Right ventricle myocardium inferior (tissue), 1 donor: ENCODE data around the gene NECTIN1. TPM values are rescaled to one million over a fixed set of nuclear protein-coding genes. Genes with fewer than 3 reads are reported as not detected.
"Not testable (repeated sequence)": the region's sequence is repeated elsewhere in the genome, so short reads cannot be mapped to it uniquely, and the experiment has no call there.

Experiments used
- ATAC-seq: fragments of 200-7000 bp; cut with Tn5 transposase; one replicate; pipeline ENCODE4 v1.9.1; 2020; ENCODE audit warnings: mild to moderate bottlenecking, moderate library complexity
- DNase-seq: peaks from one replicate; pipeline ENCODE4 v3.0.0; 2021; ENCODE audit errors: missing footprints
- intact Hi-C: fragments of 100-400 bp; cut with DNase I; formaldehyde crosslinking; loops from one replicate; pipeline ENCODE4 v1.11.0; 2022
- total RNA-seq: library from RNA; stranded (reverse); fragmentation: NEBNext Ultra II Directional; extraction: Animal tissue kit (Norgen Biotek cat#: 25700); gene quantifications from one replicate; pipeline ENCODE4 v1.2.1, GENCODE V29; 2021
- donor health status: DM: no; HTN: yes; CAD: no; lungs with severe emphysema.

Gene NECTIN1
- total RNA-seq, 1 donor from 2014 or later: 20.0 TPM

DNA sequence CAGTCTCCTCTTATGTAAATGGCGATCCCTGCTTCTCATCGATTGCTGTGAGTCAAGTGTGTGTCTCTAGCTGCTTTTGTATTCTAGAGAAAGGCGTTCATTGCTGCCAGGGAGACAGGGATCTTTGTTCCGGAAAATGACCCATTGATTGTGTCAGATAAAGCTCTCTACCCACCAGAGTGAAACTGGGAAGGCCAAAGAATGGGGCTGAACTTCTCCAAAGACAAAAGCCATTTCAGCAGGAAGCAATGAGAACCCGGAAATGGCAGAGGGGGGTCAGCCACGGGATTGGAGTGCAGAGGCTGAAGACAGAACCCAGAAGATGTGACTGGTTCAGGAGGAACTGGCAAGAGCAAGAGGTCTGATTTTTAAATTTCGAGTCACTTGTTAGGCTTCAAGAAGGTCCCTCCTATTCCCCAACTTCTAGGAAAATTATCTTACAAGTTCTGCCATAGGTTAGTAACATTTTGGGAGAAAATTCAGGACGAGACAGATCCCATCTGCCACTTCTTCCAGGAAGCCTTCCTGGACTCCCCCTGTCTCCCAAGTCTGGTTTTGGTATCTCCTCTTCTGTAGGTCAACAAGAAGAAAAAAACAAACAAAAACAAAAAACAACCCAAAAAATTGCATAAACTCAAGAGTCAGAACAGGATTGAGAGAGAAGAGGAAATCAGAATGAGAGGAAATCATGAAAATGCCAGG lies 110.6 kb downstream of the NECTIN1 start:
- intact Hi-C loops: no loop called here
- no peak for DNase-seq
- peak; percentile 42 for ATAC-seq

DNA sequence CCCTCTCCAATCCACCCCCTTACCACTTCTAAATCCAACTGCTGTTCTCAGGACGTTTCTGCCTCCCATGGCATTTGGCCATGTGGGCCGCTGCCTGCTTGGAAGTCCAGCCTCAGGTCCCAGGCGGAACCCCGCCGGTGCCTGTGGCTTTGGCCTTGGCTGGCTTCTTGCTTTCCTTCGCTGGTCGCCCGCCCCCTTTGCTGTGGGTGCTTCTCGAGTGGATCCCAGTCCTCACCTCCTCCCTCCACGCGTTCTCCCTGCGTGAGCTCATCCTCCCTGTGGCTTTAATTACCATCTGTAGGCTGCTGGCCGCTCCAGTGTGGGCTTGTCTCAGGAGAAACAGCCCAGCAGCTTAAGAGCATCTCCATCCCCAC lies 111.7 kb downstream of the NECTIN1 start:
- ATAC-seq (no peak), DNase-seq (no peak)
- intact Hi-C loops: no loop called here

DNA sequence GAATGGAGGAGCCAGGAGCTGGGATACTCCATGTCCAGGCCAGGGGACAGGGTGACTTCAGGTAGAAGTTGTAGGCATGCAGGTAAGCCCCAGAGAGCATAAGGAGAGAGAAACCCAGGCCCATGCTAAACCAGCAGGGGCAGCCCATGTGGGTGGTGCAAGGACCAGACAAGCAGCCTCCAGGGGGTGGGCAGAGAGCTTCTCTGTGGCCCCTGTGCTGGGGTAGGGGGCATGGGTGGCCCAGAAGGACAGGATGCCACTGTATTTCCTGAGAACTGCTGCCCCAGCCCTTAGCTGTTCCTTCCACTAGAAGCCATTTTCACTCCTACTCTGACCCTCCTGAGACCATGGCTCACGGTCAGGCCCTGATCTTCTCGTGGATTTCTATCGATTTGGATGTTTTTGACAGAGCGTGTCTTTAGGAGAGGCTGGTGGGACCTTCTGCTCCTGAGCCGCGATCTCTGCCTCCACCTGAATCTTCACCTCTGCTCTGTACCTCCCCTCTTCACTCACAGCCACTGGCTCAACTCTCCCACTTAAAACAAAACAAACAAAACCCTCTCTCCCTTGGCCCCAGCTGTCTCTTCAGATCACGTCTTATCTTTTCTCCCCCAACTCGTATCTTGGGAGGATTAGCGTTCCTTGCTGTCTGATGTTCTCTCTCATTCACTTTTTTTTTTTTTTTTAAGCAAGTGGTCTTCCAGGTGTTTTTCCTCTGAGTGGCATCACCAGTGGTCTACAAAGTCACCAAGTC lies 112.2 kb downstream of the NECTIN1 start:
- DNase-seq (no peak), ATAC-seq (no peak)
- intact Hi-C loops: no loop called here

DNA sequence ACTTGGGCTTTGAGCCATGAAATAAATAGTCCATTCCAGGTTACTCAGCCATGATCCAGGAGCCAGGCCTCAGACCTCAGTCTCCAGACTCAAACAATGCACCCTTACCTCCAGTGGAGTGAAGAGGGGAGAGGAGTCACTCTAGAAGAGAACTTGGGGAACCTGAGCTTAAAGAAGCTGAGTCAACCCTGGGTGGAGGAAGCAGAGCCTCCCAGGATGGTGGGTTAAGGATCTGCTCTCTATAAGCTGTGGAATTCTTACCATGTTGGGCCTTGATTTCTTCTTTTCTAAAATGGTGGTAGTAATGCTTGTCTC lies 113.2 kb downstream of the NECTIN1 start:
- ATAC-seq: no peak
- intact Hi-C loops: no loop called here

DNA sequence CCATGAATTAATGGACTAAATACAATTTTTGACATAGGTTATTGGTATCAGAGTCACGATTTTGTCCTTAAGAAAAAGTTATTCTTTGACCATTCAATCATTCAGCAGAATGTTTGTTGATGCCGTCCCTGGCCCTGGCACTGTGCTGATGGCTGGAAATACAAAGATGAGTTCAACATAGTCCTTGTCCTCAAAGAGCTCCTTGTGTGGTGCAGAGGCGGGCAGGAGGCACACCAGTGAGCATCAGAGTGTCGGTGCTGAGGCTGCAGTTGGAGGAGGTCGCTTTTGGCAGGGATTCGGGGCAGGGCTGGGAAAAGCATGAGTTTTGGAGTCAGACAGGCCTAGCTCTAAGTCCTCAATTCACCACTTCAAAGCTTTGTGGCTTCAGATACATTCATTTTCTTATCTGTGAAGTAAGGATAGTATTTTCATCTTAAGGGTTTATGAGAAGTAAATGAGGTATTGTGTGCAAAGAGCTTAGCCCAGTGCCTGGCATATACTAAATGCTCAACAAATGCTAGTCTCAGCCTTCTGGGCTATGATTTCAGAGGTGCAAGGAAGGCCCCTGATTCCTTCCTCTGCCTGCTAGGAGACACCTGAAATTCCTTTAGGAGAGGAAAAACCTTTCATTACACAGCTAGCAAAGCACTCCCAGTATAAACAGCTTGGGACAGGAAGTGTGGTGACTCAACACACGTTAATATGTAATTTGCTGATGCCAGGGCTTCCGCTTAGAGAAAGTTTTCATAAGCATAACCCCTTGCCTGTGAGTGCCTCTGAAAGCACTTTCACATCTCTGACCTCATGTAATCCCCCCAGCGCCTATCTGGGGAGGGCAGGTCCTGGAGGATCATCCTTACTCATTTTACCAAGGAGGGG lies 113.8 kb downstream of the NECTIN1 start:
- intact Hi-C loops: no loop called here
- DNase-seq (no peak), ATAC-seq (peak; percentile 30)

More for the DNA sequence above, 113.2 kb downstream of the NECTIN1 start:
- DNase-seq: no peak

DNA sequence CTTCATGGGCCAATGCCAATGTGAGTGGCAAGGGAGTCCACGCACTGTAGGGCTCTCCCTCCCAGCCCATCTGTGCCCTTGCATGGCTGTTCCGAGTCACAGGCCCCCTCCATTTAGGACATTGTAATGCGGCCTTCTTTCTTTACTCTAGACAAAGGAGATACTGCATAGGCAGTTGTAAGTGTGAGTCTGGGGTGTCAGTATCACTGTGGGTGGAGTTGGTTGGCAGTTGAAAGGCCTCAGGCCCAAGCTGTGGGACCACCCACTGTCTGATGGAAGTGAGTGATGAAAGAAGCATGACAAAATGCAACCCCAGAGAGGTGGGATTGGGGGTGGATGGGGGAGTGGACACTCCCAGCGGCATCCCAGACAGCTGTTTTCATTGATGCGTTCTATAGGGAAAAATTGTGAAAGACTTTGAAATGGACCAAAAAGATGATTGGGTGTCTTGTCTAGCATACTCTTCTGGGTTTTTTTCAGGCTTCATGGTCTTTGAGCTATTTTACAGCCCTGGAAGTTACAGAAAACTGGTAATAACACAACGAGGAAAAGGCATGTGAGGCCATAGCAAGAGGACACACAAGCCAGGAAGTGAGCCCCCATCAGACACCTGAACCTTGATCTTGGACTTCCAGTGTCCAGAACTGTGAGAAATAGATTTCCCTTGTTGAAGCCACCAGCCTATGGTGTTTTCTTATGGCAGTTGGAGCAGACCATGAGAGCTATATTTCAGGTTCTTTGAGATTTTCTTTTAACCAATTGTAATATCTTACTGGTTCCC lies 114.6 kb downstream of the NECTIN1 start:
- intact Hi-C loops: no loop called here
- DNase-seq (no peak), ATAC-seq (no peak)

DNA sequence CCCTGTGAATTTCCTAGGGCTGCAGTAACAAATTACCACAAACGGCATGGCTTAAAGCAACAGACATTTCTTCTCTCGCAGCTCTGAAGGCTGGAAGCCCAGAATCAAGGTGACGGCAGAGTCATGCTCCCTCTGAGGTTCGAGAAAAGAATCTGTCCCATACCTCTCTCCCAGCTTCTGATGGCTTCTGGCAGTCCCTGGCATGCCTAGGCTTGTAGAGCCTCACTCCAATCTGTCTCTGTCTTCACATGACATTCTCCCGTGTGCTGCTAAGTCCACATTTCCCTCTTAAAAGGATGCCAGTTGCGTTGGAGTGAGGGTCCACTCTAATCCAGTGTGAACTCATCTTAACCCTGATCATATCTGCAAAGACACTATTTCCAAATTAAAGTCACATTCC lies 116.2 kb downstream of the NECTIN1 start:
- ATAC-seq (no peak), DNase-seq (no peak)
- intact Hi-C loops: no loop called here

DNA sequence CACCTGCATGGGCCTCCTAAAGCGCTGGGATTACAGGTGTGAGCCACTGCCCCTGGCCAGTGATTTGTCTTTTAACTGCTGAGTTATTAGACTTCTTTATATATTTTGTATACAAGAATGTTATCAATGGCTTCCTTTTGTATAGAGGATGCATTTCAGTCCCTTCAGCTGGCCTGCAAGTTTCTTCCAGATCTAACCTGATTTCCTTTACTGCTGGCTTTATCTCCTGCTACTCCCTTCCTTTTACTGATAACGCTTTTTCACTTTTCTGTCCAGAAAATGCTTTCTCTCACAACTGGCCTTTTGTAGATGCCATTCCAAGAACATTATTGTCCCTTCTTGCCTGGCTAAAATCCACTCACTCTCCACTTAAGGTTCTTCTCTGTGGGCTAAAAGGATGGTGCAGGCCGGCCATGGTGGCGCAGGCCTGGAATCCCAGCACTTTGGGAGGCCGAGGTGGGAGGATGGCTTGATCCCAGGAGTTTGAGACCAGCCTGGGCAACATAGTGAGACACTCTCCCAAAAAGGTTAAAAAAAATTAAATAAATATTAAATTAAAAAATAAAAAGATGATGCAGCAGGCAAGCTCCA lies 118.1 kb downstream of the NECTIN1 start:
- ATAC-seq: no peak
- intact Hi-C loops: no loop called here
- DNase-seq: no peak

DNA sequence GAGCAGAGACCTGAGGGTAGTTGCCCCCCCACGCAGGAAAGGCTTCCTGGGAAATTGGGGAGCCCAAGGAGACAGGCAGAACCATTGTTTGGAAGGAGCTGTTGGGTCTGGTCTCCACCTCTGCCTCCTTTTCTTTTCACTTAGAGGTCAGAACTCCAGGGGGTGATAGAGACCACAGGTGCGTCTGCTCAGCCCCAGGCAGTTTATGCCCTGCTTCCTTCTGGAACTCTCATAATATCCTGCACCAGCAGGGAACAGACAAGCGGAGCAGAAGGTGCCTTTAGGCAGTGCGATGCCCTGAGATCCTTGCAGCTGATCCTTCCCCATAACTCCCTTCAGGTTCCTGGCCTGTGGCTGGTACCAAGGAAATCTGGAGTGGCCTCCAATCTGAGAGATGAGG lies 120.2 kb downstream of the NECTIN1 start:
- intact Hi-C loops: no loop called here
- ATAC-seq (no peak), DNase-seq (no peak)

DNA sequence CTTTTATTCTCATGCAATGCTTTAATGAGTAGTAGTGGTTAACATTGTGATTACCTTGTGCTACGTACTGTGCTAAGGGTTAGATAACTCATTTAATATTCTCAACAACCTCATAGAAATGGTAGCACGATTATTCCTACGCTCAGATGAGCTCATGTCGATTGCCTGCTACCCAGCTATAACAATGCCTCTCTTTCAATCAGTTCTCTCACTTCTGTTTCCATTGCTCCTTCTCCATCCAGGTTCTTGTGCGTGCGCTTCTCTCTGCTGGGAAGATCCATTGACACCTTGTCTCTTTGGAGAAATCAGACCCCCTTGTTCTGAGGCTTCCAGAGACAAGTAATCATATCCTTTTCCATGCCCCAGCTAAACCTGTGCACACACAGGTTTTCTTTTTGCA lies 120.8 kb downstream of the NECTIN1 start:
- DNase-seq (no peak), ATAC-seq (no peak)
- intact Hi-C loops: no loop called here

DNA sequence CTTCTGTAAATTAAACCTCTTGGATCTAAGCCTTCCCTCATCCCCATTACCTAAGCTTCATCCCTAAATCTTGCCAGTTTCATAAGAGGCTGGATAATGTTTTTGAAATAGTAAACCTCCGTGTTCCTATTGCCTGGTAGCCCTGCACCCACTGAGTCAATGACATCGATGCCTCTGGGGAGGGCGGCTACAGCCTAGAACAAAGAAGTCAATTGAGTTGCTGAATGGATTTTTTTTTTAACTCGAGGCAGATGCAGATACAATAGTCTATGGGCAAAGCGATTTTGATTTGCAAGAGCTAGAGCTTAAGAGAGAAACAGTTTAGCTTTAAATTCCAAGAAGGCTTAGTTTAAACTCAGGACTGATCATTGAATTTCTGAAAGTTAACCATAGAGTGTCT lies 121.3 kb downstream of the NECTIN1 start:
- ATAC-seq (no peak), DNase-seq (no peak)
- intact Hi-C loops: no loop called here

DNA sequence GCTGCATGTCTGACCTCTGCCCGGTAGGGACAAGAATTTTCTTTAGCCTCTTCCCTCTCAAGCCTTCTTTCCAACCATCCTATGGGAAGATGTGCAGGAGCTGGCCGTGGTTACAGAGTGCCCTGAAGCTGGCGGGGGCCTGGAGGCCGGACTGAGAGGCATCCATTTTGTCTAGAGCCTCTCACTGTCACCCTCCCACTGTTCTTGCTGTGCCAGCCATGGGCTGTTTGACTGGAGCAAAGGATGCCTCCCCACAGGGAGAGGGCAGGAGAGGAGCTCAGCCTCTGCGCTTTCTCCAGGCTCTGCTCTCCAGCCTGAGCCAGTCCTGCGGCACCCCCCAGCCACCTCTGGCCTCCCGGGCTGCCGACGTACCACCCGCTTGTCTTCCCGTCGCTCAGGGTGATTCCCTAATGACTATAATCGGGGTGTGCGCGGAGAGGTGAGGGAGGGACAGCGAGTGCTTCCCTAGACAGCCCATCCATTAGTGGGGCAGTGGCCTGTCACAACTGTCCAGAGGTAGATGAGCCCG lies 123.8 kb downstream of the NECTIN1 start:
- intact Hi-C loops: no loop called here
- DNase-seq (no peak), ATAC-seq (no peak)

DNA sequence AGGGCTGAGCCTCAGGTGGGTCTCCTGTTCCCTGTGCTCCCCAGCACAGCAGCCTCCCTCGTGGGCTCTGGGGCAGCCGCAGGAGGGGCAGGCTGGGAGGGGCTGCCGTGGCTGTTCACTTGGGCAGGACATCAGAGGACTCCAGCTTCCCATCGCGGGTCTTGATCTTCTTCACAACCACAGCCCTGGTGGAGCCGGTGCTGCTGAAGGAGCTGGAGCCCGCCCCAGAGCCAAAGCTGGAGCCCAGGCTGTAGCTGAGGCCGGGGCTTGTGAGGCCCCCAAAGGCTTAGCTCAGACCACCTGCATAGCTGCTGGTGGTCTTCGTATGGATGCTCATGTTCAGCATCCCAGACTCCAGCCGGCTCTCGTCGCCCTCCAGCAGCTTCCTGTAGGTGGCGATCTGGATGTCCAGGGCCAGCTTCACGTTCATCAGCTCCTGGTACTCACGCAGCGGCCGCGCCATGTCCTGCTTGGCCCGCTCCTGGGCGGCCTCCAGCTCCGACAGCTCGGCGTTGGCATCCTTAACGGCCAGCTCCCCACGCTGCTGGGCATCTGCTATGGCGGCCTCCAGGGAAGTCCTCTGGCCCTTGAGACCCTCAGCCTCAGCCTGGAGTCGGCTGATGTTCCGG lies 126.1 kb downstream of the NECTIN1 start:
- ATAC-seq (no peak), DNase-seq (no peak)
- intact Hi-C loops: no loop called here

DNA sequence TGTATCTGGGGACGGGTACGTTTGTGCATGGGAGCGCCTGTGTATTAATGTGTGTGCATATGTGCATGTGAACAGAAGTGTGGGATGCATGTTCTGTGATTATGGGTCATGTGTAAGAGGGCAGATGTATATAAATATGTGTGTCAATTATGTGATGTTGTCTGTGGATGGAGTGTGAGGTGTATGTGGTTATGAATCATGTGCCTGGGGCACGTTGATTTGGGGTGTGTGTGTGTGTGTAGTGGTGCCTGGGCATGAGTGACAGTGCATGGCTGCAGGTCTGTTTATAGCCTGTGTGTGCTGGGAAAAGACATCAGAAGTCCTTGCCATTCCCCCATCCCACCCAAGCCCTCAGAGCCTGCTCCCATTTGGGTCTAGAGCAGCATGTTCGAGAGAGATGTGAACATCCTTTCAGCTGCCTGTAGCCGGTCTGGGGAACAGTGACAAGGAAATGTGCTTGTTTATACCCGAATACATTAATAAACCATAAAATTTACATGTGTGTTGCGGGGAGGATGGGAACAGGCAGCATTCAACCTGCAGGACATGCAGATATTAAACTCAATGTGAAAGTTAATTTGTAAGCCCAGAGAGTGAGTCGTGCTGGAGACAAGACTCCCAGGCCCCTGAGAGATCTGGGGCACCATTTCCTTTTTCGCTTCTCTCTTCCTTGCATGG lies 129.0 kb downstream of the NECTIN1 start:
- ATAC-seq (no peak), DNase-seq (no peak)
- intact Hi-C loops: no loop called here

DNA sequence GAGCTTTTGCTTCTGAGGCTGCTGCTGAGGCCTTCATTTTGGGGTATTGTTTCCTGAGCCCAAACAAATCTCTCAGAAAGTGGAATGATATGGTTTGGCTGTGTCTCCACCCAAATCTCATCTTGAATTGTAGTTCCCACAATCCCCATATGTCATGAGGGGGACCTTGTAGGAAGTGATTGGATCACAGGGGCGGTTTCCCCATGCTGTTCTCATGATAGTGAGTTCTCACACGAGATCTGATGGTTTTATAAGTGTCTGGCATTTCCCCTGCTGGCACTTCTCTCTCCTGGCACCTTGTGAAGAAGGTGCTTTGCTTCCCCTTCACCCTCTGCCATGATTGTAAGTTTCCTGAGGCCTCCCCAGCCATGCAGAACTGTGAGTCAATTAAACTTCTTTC lies 133.1 kb downstream of the NECTIN1 start:
- ATAC-seq, DNase-seq, intact Hi-C loops: not testable (repeated sequence)

DNA sequence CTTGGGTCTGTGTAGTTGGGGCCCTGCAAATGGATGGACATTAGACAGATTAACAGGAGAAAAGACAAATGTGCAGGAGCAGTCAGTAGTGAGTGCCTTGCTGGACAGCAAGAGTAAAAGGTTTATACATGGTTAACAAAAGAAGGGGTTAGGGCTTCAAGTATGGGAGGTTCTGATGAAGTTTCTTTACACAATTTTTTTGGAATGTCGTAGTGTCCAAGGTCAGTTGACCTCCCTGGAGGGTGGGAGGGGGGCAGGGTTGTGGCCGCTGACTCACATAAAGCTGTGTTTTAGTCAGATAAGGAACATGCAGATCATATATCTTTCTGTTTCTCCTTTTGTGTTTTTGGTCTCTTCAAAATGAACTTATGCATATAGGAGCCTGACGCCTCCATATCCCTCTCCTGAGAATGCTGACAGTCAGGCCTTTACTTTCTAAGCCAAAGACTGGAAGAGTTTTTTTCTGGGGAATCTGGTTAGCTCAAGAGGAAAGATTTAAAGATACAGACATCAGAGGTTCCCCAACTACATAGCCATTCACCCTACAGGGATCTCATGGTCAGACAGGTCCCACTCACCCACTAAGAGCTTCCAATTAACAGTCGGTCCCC lies 134.3 kb downstream of the NECTIN1 start:
- no peak for DNase-seq
- intact Hi-C loops: no loop called here
- no peak for ATAC-seq

DNA sequence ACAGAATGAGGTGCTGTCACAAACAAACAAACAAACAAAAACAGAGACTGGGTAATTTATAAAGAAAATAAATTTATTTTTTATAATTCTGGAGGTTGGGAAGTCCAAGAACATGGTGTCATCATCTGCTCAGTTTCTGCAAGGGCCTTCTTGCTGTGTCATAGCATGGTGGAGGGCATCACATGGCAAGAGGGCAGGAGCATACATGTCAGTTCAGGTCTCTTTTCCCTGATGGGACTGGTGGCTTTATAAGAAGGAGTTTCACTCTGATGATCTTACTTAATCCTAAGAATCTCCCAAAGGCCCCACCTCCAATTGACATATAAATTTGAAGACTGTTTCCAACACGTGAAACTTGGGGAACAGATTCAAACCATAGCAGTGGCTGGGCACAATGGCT lies 135.7 kb downstream of the NECTIN1 start:
- DNase-seq (no peak), ATAC-seq (no peak)
- intact Hi-C loops: no loop called here
